HG02840 (cell line): Measurements from ENCODE around the gene KRTAP10-7.
"Not testable (repeated sequence)": the region's sequence is repeated elsewhere in the genome, so short reads cannot be mapped to it uniquely, and the experiment has no call there.

Source experiments
- ATAC-seq: cut with Tn5 transposase; IDR thresholded peaks from one replicate; pipeline ENCODE4 v1.9.1; 2021; ENCODE audit warnings: mild to moderate bottlenecking, moderate library complexity, moderate number of reproducible peaks; ENCODE audit not compliant: unreplicated experiment, low FRiP score

KRTAP10-7 gene

DNA sequence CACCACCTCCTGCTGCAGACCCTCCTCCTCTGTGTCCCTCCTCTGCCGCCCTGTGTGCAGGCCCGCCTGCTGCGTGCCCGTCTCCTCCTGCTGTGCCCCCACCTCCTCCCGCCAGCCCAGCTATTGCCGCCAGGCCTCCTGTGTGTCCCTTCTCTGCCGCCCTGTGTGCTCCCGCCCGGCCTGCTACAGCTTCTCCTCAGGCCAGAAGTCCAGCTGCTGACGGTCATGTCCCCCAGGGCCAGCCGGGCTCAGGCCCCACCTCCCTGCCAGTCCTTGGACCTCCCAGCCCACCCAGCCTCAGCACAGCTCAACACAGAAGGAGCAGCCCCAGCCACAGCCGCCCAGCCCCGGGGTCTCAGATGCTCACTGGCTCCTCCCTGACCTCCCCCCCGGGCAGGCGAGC lies 27.4 kb downstream of the KRTAP10-7 start:
- not testable (repeated sequence) for ATAC-seq

DNA sequence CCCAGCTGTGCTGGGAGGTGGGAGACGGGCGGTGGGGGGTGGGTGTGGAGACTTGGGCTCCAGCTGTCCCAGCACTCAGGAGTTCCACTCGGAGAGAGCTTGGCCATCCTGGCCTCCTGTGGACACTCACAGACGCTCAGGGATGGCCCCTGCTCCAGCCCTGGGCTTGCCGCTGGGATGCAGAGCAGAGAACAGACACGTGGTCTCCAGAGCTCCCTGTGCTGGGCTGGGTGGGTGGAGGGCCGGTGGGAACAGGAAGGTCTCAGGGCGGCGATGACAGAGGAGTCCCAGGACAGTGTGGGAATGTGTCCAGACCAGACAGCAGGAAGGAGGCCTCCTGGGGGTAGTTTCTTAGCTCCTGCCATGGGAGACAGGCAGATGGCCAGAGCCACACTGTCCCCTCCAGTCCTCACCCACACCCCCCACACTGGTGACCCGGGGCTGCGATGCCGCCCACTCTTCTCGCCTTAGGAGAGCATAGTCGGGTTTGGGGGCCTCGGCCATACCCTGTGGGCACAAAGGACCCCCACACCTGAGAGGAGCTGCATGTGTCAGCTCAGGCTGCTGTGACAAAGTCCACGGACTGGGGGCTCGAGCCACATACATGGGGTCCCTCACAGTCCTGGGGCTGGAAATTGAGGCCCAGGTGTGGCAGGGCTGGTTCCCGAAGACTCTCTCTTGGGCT lies 28.5 kb downstream of the KRTAP10-7 start:
- ATAC-seq: no peak

DNA sequence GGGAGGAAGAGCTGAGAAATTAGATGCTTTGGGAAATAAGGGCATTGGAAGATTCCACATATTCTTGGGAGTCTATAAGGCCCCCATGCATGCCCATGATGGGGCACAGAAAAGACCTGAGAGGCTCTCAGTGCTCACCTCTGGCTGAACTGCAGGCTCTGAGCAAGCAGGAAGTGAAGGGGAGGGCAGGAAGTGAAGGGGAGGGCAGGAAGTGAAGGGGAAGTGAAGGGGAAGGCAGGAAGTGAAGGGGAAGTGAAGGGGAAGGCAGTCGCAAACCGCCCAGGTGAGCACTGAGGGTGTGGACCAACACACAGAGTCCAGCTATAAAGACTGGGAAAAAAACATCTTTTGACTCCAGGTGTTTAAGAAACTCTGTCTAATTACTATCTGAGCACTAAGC lies 30.0 kb downstream of the KRTAP10-7 start:
- no peak for ATAC-seq

DNA sequence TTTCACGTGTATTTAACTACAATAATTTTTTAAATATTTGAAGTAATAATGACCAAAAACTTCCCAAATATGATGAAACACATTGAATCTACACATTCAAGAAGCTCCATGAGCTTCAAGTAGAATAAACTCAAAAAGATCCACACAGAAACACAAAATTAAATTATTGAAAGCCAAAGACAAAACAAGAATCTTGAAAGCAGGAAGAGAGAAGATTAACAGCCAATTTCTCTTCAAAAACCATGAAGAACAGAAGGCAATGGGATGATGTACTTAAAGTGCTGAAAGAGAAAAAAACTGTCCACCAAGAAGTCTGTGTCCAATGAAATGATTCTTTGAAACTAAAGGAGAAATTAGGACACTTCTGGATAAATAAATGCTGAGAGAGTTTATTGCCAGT lies 31.7 kb downstream of the KRTAP10-7 start:
- no peak for ATAC-seq

DNA sequence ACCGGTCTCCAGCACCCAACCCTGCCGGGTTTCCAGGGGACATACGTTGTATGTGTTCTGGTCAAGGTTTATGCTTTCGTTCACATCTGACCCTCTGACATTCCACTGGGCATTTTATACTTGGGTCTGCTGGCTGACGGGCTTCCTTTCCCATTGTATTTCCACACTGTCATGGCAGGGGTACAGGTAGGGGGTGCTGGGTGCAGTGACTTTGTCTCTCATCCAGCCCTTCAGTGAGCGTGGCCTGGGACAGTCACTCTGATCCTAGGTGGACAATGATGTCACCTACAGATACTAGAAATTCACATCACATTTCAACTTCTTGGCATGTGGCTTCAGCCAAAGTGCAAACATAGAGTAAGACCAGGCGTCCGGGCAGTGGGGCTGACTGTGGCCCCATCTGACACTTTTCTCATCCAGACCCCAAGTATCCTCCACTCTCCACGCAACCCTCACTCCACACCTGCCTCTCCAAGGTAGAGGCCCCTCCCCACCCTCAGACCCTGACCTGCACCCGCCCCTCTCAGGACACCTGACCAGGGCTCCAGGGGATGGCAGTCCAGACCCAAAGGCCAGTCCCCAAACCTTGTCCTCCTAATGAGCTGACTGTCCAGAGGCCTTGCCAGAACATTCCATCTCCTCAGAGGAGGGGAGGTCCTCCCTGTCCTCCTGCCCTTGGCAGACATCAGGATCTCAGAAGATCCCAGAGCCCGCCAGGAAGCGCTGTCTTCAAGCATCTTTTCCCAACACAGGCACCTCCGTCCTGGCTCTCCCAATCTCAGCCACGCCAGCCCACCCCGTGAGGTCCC lies 36.0 kb downstream of the KRTAP10-7 start:
- ATAC-seq: no peak

DNA sequence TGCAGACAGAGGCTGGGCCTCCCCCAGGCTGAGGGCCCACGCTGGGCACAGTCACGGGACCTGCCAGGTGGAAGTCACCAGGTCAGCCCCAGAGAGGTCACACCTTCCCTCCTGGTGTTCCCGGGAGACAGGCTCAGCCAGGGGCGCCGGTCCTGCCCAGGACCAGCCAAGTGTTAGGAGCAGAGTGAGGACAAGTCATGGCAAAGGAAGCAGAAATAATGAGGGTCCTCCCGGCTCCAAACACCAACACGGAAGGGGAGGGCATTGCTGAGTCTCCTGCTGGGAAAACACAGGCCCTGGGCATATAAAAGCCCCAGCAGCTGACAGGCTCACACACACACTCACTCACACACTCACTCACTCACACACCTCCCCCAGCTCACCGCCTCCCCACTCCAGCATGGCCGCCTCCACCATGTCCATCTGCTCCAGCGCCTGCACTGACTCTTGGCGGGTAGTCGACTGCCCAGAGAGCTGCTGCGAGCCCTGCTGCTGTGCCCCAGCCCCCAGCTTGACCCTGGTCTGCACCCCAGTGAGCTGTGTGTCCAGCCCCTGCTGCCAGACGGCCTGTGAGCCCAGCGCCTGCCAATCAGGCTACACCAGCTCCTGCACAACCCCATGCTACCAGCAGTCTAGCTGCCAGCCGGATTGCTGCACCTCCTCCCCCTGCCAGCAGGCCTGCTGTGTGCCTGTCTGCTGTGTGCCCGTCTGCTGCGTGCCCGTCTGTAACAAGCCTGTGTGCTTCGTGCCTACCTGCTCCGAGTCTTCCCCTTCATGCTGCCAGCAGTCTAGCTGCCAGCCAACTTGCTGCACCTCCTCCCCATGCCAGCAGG lies 36.8 kb downstream of the KRTAP10-7 start, which contains the start of gene KRTAP10-10:
Gene KRTAP10-10 (plus strand): TSS at position 339 of the 833 bp plus-strand sequence. CDS start 62 bp downstream, at position 401.
- ATAC-seq: no peak

DNA sequence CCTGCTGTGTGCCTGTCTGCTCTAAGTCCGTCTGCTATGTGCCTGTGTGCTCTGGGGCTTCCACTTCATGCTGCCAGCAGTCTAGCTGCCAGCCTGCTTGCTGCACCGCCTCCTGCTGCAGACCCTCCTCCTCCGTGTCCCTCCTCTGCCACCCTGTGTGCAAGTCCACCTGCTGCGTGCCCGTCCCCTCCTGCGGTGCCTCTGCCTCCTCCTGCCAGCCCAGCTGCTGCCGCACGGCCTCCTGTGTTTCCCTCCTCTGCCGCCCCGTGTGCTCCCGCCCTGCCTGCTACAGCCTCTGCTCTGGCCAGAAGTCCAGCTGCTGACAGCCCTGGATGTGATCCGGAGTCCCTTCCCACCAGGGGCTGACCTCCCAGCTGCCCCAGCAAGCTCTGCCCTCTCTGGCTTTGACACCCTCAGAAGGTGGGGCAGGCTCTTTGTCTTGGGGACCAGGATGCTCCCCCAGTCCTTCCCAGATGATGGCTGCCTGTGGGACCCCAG lies 37.5 kb downstream of the KRTAP10-7 start:
- ATAC-seq: not testable (repeated sequence)

DNA sequence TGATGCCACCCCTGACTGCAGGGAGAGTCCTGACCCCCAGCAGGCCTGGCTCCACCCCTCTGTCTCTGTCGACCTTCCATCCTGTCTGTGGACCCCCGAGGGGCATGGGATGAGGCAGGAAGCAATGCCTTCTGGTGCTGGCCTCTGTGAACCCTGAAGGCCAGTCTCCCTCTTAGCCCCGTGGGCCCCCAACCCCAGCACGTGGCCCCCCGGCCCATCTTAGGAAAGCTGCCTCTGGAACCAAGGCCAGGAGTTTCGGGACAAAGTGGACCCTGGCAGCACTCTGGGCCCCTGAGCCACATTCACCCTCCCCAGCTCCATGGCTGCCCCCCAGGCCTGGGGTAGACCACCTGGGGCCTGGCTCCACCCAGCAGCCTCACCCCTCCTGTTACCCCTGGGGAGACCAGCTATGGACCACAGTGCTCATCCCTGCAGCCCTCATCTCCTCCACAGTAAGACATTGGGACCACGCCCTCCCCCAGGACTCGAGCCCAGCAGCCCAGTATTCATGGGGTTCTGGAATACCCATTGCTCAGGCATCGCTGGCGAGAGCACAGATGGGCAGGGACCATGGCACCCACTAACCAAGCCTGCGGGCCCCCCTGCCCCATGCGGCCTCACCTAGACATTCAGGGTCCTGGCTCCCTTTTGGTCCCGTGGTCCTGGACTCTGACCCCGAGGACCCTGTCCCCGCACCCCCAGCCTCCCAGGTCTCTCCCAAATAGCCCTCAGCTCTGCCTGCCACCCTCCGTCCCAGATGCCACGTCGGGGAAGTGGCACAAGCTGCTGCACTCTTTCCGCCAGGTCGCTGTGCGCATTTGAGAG lies 38.3 kb downstream of the KRTAP10-7 start:
- not testable (repeated sequence) for ATAC-seq

DNA sequence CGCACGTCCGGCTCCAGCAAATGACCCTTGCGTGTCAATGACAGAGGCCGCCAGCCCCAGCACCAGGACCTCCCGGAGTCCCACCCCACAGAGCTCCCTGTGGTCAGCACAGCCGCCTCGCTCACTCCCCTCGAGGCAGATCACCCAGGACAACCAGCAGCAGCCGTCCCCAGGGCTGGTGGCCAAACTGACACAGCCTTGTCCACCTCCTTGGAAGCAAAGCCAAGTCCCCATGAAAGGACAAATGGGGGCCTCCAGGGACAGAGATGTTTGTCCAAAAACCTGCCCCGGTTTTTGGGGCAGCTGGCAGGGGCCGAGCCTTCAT lies 38.9 kb downstream of the KRTAP10-7 start:
- no peak for ATAC-seq

DNA sequence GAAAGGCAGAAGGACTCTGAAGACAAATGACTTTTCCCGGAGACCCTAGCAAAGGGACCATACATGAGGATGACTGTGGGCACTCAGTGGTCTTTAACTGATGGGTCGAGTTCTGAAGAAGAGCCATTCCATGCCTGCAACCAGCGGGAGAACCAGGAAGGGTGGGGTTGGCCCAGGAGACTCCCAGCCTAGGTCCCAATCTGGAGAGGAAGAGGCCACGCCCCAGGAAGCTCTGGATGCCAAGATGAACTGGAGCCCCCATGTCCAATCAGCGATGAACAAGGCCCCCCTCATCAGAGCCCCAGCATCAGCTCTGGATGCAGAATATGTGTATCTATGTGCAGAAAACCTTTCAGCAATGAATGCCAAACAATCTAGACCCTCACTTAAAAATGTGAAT lies 40.4 kb downstream of the KRTAP10-7 start:
- ATAC-seq: no peak

DNA sequence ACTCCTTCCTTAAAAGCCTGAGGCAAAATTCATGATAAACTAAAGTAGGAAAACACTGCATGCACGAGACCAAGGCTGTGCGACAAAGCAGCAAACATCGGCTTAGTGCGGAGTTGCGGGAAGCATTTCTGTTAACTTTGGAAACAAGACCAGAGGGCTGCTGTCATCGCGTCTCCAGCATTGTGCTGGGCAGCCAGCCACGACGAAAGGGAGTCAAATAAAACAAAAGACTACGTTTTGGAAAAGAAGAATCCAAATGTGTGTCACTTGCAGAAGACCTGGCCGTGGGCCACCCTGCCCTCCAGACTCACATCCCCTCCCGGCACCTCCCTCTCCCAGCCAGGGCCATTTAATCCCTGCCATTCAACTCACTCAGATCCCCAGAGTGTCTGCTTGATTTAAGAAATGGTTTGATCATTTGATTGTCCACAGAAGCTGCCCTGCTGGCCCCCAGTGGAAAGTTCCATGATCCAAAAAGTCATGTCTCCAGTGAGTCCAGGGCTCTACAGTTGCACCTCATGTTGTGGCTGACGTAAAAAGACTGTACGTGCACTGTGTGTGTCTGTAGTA lies 43.4 kb downstream of the KRTAP10-7 start:
- no peak for ATAC-seq

DNA sequence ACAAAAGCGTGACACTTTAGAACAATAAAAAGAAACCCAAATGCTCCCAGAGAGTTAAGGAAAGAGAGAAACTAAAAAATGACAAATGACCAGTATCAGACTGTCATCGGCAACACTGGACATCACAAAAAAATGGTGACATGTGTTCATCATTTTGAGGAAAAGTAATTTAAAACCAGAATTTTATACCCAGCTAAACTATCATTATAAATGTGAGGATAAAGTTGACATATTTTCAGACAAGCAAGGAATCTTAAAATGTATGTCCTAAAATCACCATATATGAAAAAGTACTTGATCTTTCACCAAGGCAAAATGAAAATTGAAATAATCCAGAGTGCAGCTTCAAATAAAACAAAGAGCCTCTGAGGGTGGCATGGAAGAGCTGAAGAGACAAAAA lies 44.5 kb downstream of the KRTAP10-7 start:
- ATAC-seq: no peak

DNA sequence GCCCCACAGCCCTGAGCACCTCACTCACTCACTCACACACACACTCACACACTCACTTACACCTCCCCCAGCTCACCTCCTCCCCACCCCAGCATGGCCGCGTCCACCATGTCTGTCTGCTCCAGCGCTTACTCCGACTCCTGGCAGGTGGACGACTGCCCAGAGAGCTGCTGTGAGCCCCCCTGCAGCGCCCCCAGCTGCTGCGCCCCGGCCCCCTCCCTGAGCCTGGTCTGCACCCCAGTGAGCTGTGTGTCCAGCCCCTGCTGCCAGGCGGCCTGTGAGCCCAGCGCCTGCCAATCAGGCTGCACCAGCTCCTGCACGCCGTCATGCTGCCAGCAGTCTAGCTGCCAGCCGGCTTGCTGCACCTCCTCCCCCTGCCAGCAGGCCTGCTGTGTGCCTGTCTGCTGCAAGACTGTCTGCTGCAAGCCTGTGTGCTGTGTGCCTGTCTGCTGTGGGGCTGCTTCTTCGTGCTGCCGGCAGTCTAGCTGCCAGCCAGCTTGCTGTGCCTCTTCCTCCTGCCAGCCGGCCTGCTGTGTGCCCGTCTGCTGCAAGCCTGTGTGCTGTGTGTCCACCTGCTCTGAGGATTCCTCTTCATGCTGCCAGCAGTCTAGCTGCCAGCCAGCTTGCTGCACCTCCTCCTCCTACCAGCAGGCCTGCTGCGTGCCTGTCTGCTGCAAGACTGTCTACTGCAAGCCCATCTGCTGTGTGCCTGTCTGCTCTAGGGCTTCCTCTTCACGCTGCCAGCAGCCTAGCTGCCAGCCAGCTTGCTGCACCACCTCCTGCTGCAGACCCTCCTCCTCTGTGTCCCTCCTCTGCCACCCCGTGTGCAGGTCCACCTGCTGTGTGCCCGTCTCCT lies 46.2 kb downstream of the KRTAP10-7 start, which contains the start of gene KRTAP10-11:
Gene KRTAP10-11 (plus strand): TSS at position 49 of the 856 bp plus-strand sequence. CDS start 45 bp downstream, at position 94.
- not testable (repeated sequence) for ATAC-seq

DNA sequence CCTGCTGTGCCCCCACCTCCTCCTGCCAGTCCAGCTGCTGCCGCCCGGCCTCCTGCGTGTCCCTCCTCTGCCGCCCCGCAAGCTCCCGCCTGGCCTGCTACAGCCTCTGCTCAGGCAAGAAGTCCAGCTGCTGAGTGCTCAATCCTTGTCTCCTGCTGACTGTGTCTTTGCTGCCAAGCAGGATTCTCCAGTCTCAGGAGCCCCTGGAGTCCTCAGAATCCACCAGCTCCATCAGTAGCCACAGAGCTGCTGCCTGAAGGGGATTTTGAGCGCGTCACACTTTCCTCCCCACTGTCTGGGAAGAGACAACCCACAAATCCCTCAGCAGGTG lies 46.8 kb downstream of the KRTAP10-7 start:
- ATAC-seq: no peak

DNA sequence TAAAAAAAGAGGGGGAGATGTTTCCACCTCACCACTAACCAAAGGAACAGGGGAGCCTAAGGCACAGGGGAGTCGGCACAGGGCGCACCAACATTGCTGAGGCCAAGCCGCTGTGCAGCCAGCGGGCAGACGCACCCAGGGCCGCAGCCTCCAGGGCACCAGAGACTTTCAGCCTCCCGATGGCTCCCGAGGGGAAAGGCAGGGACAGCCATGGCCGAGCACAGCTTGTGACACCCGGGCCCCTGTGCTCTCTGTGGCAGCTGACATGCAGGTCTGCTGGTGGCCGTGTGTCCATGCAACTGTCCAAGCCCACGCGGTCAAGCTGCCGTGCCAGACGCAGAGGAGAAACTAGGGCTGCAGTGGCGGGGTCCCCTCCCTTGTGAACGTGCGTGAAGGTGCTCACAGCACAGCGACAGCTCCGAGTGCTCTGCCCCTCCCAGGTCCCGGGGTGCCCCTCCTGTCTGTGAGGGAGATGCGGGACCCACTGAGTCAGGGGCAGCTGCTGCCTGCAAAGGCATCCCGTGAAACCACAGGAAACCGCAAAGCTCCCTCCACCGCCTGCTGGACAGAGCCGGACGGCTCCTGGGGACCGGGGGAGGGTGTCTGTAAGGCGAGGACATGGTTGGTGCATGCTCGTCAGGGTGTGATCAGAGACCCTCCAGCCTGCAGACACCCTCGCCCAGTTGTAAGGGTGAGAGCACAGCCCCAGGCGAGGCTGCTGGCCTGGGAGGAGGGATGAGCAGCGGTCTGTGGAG lies 48.3 kb downstream of the KRTAP10-7 start:
- no peak for ATAC-seq

DNA sequence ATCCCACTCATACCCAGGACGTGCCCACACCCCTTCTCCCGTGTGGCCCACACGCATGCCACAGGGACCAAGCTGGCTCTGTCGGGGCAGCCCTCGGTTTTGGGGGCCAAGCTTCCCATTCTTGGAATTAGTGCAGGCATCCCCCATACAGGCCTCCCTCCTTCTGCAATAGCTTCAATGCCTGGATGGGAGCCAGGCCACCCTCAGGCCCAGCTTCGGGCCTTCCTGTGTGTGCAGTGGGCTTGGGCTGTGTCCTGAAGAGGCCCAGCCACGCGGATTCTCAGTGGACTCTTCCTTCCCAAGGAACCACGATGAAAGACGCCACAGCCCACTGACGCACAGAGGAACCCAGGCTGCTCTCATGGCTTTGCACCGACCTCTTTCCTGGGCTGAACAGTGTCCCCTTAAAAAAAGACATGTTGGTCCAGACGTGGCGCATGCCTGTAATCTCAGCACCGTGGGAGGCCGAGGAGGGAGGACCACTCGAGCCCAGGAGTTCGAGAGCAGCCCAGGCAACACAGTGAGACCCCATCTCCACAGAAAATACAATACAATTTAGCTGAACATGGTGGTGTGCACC lies 49.2 kb downstream of the KRTAP10-7 start:
- ATAC-seq: no peak

DNA sequence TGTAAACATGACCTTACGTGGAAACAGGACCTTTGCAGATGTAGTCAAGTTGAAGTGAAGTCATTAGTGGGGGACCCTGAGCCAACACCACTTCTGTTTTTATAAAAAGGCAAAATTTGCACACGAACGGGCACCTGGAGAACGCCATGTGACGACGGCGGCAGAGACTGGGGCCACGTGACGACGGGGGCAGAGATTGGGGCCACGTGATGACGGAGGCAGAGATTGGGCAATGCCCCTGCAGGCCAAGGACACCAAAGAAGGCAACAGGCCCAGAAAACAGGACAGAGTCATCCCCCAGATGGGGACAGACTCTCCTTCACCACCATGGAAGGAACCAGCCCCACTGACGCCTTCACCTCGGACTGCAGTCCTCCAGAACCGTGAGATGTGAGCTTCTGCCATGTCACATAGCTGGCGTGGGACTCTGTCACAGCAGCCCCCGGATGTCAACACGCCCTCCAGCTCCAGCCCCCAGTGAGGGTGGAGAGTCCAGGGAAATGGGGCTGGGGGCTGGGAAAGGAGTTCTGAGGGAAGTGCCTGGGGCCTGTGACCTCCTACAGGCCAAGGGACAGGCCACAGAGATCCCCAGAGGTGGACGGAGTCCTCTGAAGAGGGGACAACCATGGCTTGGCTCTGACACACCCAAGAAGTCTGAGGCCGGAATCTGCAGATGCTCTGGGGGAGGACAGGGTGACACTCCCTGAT lies 50.0 kb downstream of the KRTAP10-7 start:
- no peak for ATAC-seq
